ENCODE measurements around the gene FOCAD.
A peak's percentile ranks its signal among the peaks of the same experiment; 100 is the strongest.

Gene FOCAD

GRCh38 chr9:20981486-20981885 is 297.4 kb downstream of the FOCAD start:
- no peak for DNase-seq

- DNase-seq: no peak
These were observed 300.4 kb downstream of the FOCAD start for GRCh38 chr9:20984506-20984905.

GRCh38 chr9:20985851-20986600 is 302.0 kb downstream of the FOCAD start:
- DNase-seq: no peak

GRCh38 chr9:20987521-20987920 is 303.5 kb downstream of the FOCAD start:
- DNase-seq: no peak

- DNase-seq: no peak
These were observed 304.0 kb downstream of the FOCAD start for GRCh38 chr9:20988061-20988460.

GRCh38 chr9:20988671-20989315 is 304.7 kb downstream of the FOCAD start:
- DNase-seq: no peak

GRCh38 chr9:20989923-20990341 is 305.9 kb downstream of the FOCAD start:
- no peak for DNase-seq

GRCh38 chr9:20990867-20991266 is 306.8 kb downstream of the FOCAD start:
- DNase-seq: peak; percentile 24

GRCh38 chr9:20994486-20994885 is 310.4 kb downstream of the FOCAD start:
- DNase-seq: no peak

- no peak for DNase-seq
These were observed 311.6 kb downstream of the FOCAD start for GRCh38 chr9:20995616-20996015.

GRCh38 chr9:20996809-20997208 is 312.8 kb downstream of the FOCAD start:
- no peak for DNase-seq

GRCh38 chr9:20997503-20998076 is 313.5 kb downstream of the FOCAD start:
- DNase-seq: no peak

GRCh38 chr9:21001581-21001980 is 317.5 kb downstream of the FOCAD start:
- no peak for DNase-seq

GRCh38 chr9:21002040-21002439 is 318.0 kb downstream of the FOCAD start:
- no peak for DNase-seq

- DNase-seq: no peak
These were observed 331.2 kb downstream of the FOCAD start for GRCh38 chr9:21015129-21015815.

GRCh38 chr9:21015995-21016394 is 331.9 kb downstream of the FOCAD start:
- no peak for DNase-seq

GRCh38 chr9:21016701-21017491 is 332.8 kb downstream of the FOCAD start:
- DNase-seq: no peak

- no peak for DNase-seq
These were observed 334.1 kb downstream of the FOCAD start for GRCh38 chr9:21018177-21018576.

GRCh38 chr9:21023861-21024260 is 339.8 kb downstream of the FOCAD start:
- no peak for DNase-seq

GRCh38 chr9:21027295-21027694 is 343.2 kb downstream of the FOCAD start:
- no peak for DNase-seq

GRCh38 chr9:21028466-21028865 is 344.4 kb downstream of the FOCAD start:
- DNase-seq: no peak

- DNase-seq: no peak
These were observed 345.6 kb downstream of the FOCAD start for GRCh38 chr9:21029661-21030060.

All from CD4-positive, alpha-beta T cell treated with Interferon gamma for 1 hour (primary cell).